Panc1 (cell line): ENCODE data around the gene TFDP2. TPM values are rescaled to one million over a fixed set of nuclear protein-coding genes. Genes with fewer than 3 reads are reported as not detected.

Experiments used
- ATAC-seq: fragments of 200-7000 bp; cut with Tn5 transposase; 2 replicates; pipeline ENCODE4 v1.9.1; 2020; ENCODE audit warnings: mild to moderate bottlenecking, moderate library complexity
- BruUV-seq: library from RNA; stranded (reverse); fragments of 400-500 nt; replicated peaks from 2 replicates; lab custom pipeline; 2021; lab: Mats Ljungman, UMichigan
- CTCF ChIA-PET: fragments of 300-600 bp; sonication (Branson Sonifier 250); formaldehyde crosslinking; loops from one replicate; lab custom pipeline; 2022; ENCODE audit warnings: antibody characterized with exemption; lab: Charles Lee
- POLR2A ChIA-PET: fragments of 300-600 bp; sonication (Branson Sonifier 250); formaldehyde crosslinking; loops from one replicate; lab custom pipeline; 2022; ENCODE audit warnings: antibody characterized with exemption; lab: Charles Lee
- DNase-seq: peaks from one replicate; pipeline ENCODE4 v3.0.0-alpha.2; 2010; ENCODE audit warnings: low read depth, low spot score
- H3K27ac ChIP-seq: 2 replicates; pipeline ENCODE4 v1.5.1; 2011; ENCODE audit warnings: mild to moderate bottlenecking, low read length, inconsistent platforms
- H3K27me3 ChIP-seq: fragments of 200-500 bp; sonication (Bioruptor generic); 2 replicates; pipeline ENCODE4 v1.6.0; 2014; ENCODE audit warnings: low read length, inconsistent platforms; ENCODE audit not compliant: control insufficient read depth, insufficient read depth
- H3K36me3 ChIP-seq: fragments of 200-500 bp; sonication (Bioruptor generic); 2 replicates; pipeline ENCODE4 v1.5.1; 2014; ENCODE audit warnings: inconsistent platforms, mild to moderate bottlenecking, low read length, moderate library complexity; ENCODE audit not compliant: control insufficient read depth, insufficient read depth
- H3K4me1 ChIP-seq: 2 replicates; pipeline ENCODE4 v1.5.1; 2011; ENCODE audit warnings: inconsistent platforms, mild to moderate bottlenecking, low read length, moderate library complexity; ENCODE audit not compliant: control insufficient read depth, insufficient read depth
- H3K4me3 ChIP-seq, 2 experiments: 2 replicates each; pipeline ENCODE4 v1.5.1; 2011 to 2012; ENCODE audit warnings: low read depth in 2 of 2, low read length in 2 of 2, mild to moderate bottlenecking in 2 of 2, inconsistent platforms in 1 of 2, moderate library complexity in 1 of 2
- H3K9me3 ChIP-seq: fragments of 200-500 bp; sonication (Bioruptor generic); 2 replicates; pipeline ENCODE4 v1.5.1; 2014; ENCODE audit warnings: low read depth, mild to moderate bottlenecking, inconsistent platforms, low read length, moderate library complexity; ENCODE audit not compliant: control insufficient read depth, insufficient read depth
- CTCF ChIP-seq: fragments of 450-650 bp; IDR thresholded peaks from 2 replicates; pipeline ENCODE4 v1.5.1; 2017; ENCODE audit warnings: mild to moderate bottlenecking
- POLR2AphosphoS5 ChIP-seq: IDR thresholded peaks from 2 replicates; pipeline ENCODE4 v1.6.1; 2012; ENCODE audit warnings: mild to moderate bottlenecking, low read depth, low read length, moderate library complexity
- REST ChIP-seq, 2 experiments: IDR thresholded peaks; 2 replicates each; pipeline ENCODE4 v1.6.1; 2011 to 2012; ENCODE audit warnings: low read depth in 2 of 2, control low read depth in 1 of 2, low read length in 1 of 2, mild to moderate bottlenecking in 1 of 2, moderate library complexity in 1 of 2; ENCODE audit not compliant: insufficient read depth in 1 of 2
- SIN3A ChIP-seq: IDR thresholded peaks from 2 replicates; pipeline ENCODE4 v1.6.1; 2012; ENCODE audit warnings: low read depth, mild to moderate bottlenecking, low read length, moderate library complexity, borderline replicate concordance; ENCODE audit not compliant: insufficient read depth
- TCF7L2 ChIP-seq: IDR thresholded peaks from 2 replicates; pipeline ENCODE4 v1.6.1; 2011; ENCODE audit warnings: mild to moderate bottlenecking, low read depth, low read length, inconsistent platforms
- in situ Hi-C: cut with HindIII; loops from 2 replicates; pipeline ENCODE4 v1.10.0; 2016; ENCODE audit warnings: low sequenced_read_pairs, low pct_unique_long_range_greater_than_20kb
- intact Hi-C: fragments of 100-400 bp; cut with micrococcal nuclease; formaldehyde crosslinking; loops from one replicate; pipeline ENCODE4 v1.10.0; 2022; ENCODE audit not compliant: unreplicated experiment
- total RNA-seq: library from RNA; stranded (reverse); gene quantifications from one replicate; pipeline ENCODE4 v1.2.1, GENCODE V29; 2021; ENCODE audit not compliant: unreplicated experiment

TFDP2 gene
- total RNA-seq, 1 experiment from 2014 or later, result 66.3 TPM

- CTCF ChIA-PET, result no interaction called here
These were observed 927 bp upstream of the TFDP2 start for GRCh38 chr3:142150271-142150670.

GRCh38 chr3:142149673-142149992 is 289 bp upstream of the TFDP2 start:
- H3K4me3 ChIP-seq, result peak overlapping the region; percentile 80 to 89
- no peak; the same call in 1 of the 2 replicates for ATAC-seq
- POLR2A ChIA-PET, result interaction anchor here (0.6 kb wide), 1 partner anchor 241 kb away, joined by 3 read pairs; no protein-coding TSS in a partner anchor
- H3K27me3 ChIP-seq, result no peaks in the 10 kb centered on the region; the same call in 1 of the 2 replicates
- CTCF ChIA-PET, result interaction anchor here (1.3 kb wide), 1 partner anchor 25 kb away, joined by 3 read pairs; no protein-coding TSS in a partner anchor
- no peak for TF ChIP-seq SIN3A
- no peak for TF ChIP-seq POLR2AphosphoS5
- no peak for TF ChIP-seq CTCF
- no peak for TF ChIP-seq TCF7L2
- no peak for TF ChIP-seq REST (IDR thresholded peaks at IDR 0.05; ENCODE audit: insufficient read depth in 1 of 2, low read depth in 2 of 2, low read length in 1 of 2)
- H3K9me3 ChIP-seq, result no peaks in the 10 kb centered on the region
- BruUV-seq, result no TSS peak
- in situ Hi-C loops (no loop called here), intact Hi-C loops (no loop called here)
- no peaks in the 10 kb centered on the region; the same call in 1 of the 2 replicates for H3K36me3 ChIP-seq
- DNase-seq, result no peak
- peaks cover 33% of the 10 kb centered on the region for H3K4me1 ChIP-seq
- H3K27ac ChIP-seq, result peak overlapping the region; percentile 32; the same call in 1 of the 2 replicates

More at GRCh38 chr3:142150271-142150670, 927 bp upstream of the TFDP2 start:
- Histone ChIP-seq H3K36me3 (no peaks in the 10 kb centered on the region; the same call in 1 of the 2 replicates), H3K27me3 (no peaks in the 10 kb centered on the region; the same call in 1 of the 2 replicates), H3K27ac (no peak overlapping the region), H3K4me1 (peaks cover 26% of the 10 kb centered on the region), H3K9me3 (no peaks in the 10 kb centered on the region), H3K4me3 (no peak overlapping the region)
- ATAC-seq (no peak), DNase-seq (no peak)
- POLR2A ChIA-PET, result interaction anchor here (0.6 kb wide), 1 partner anchor 241 kb away, joined by 3 read pairs; no protein-coding TSS in a partner anchor
- no TSS peak for BruUV-seq
- TF ChIP-seq SIN3A (no peak), TCF7L2 (no peak), POLR2AphosphoS5 (no peak), CTCF (no peak), REST (IDR thresholded peaks at IDR 0.05; ENCODE audit: insufficient read depth in 1 of 2, low read depth in 2 of 2, low read length in 1 of 2) (no peak)
- intact Hi-C loops, result no loop called here
- in situ Hi-C loops, result no loop called here
